Fibroblast of lung (primary cell): ENCODE data around the gene HRAS. TPM values are rescaled to one million over a fixed set of nuclear protein-coding genes. Genes with fewer than 3 reads are reported as not detected.

Source experiments
- DNase-seq, 2 donors: peaks; one replicate each; pipeline versions ENCODE4 v3.0.0 to v3.0.0-alpha.2; 2010; ENCODE audit warnings: low read depth in 2 of 2
- H2AFZ ChIP-seq: 2 replicates; pipeline ENCODE4 v1.5.1; 2012; ENCODE audit warnings: low read length, control low read depth, inconsistent platforms
- H3K27ac ChIP-seq: 2 replicates; pipeline ENCODE4 v1.5.1; 2011; ENCODE audit warnings: low read length, control low read depth; ENCODE audit not compliant: insufficient read depth
- H3K27me3 ChIP-seq: 2 replicates; pipeline ENCODE4 v1.5.1; 2011; ENCODE audit warnings: mild to moderate bottlenecking, low read length; ENCODE audit not compliant: control insufficient read depth, insufficient read depth
- H3K36me3 ChIP-seq: 2 replicates; pipeline ENCODE4 v1.5.1; 2011; ENCODE audit warnings: low read length; ENCODE audit not compliant: control insufficient read depth, insufficient read depth
- H3K4me1 ChIP-seq: 2 replicates; pipeline ENCODE4 v1.5.1; 2011; ENCODE audit warnings: low read length; ENCODE audit not compliant: control insufficient read depth, insufficient read depth; ENCODE audit errors: extremely low read depth
- H3K4me2 ChIP-seq: 2 replicates; pipeline ENCODE4 v1.5.1; 2011; ENCODE audit warnings: low read length, control low read depth; ENCODE audit not compliant: insufficient read depth; ENCODE audit errors: extremely low read depth
- H3K4me3 ChIP-seq, 4 experiments: fragments of 200-600 bp in 1 of 4; sonication (generic) in 1 of 4; replicated peaks in 1 of 4; 2 replicates each; pipeline ENCODE4 v1.5.1; 2011 to 2016; ENCODE audit warnings: low read length in 4 of 4, low read depth in 3 of 4, mild to moderate bottlenecking in 3 of 4, control low read depth in 2 of 4, inconsistent platforms in 1 of 4, mixed read lengths in 1 of 4; ENCODE audit not compliant: insufficient read depth in 1 of 4; ENCODE audit errors: control extremely low read depth in 1 of 4
- H3K79me2 ChIP-seq: 2 replicates; pipeline ENCODE4 v1.5.1; 2012; ENCODE audit warnings: mild to moderate bottlenecking, low read length, inconsistent platforms; ENCODE audit not compliant: control insufficient read depth, insufficient read depth
- H3K9ac ChIP-seq: 2 replicates; pipeline ENCODE4 v1.5.1; 2011; ENCODE audit warnings: mild to moderate bottlenecking, low read length, control low read depth; ENCODE audit not compliant: insufficient read depth
- H3K9me3 ChIP-seq: 2 replicates; pipeline ENCODE4 v1.5.1; 2012; ENCODE audit warnings: low read depth, low read length; ENCODE audit not compliant: control insufficient read depth, insufficient read depth
- H4K20me1 ChIP-seq: 2 replicates; pipeline ENCODE4 v1.5.1; 2011; ENCODE audit warnings: low read length; ENCODE audit not compliant: control insufficient read depth, insufficient read depth; ENCODE audit errors: extremely low read depth
- CTCF ChIP-seq, 2 donors: IDR thresholded peaks in 1 of 2; conservative IDR thresholded peaks in 1 of 2; 1 replicate in 1 of 2; 2 replicates in 1 of 2; pipeline ENCODE4 v1.5.1; 2011 to 2012; ENCODE audit warnings: low read length in 2 of 2, control low read depth in 1 of 2, inconsistent platforms in 1 of 2, low read depth in 1 of 2, mild to moderate bottlenecking in 1 of 2
- EZH2 ChIP-seq: IDR thresholded peaks from 2 replicates; pipeline ENCODE4 v1.5.1; 2012; ENCODE audit warnings: low read length, control low read depth, mild to moderate bottlenecking; ENCODE audit errors: missing control alignments
- polyA plus RNA-seq, 2 donors: library from polyadenylated mRNA; depleted of rRNA in 1 of 2; stranded (reverse) in 1 of 2; unstranded in 1 of 2; fragments of >200 nt; gene quantifications; 2 replicates each; pipeline ENCODE4 v1.2.1, GENCODE V29; 2011 to 2012; ENCODE audit warnings: missing spikeins in 1 of 2
- total RNA-seq: library from RNA; depleted of rRNA; stranded (reverse); fragments of >200 nt; gene quantifications from 2 replicates; pipeline ENCODE4 v1.2.1, GENCODE V29; 2014

HRAS gene
- total and polyA plus RNA-seq, 2 donors (not counting 1 experiment from before 2014, with no cell fraction given) = 51.7 to 58.5 TPM

GRCh38 chr11:577611-577894 lies 42.2 kb upstream of the HRAS start:
- Histone ChIP-seq H3K27me3 (no peaks in the 10 kb centered on the region), H4K20me1 (no peaks in the 10 kb centered on the region), H3K79me2 (peaks cover 55% of the 10 kb centered on the region), H2AFZ (no peak overlapping the region), H3K27ac (peak overlapping the region; percentile 90), H3K4me3 (peak overlapping the region; percentile 76 to 96 (median 95)), H3K9ac (peak overlapping the region; percentile 98), H3K9me3 (no peaks in the 10 kb centered on the region), H3K36me3 (peaks cover 9% of the 10 kb centered on the region), H3K4me1 (peaks cover 3% of the 10 kb centered on the region), H3K4me2 (peak overlapping the region; percentile 95)
- DNase-seq = no peak
- no peak for TF ChIP-seq CTCF (conservative IDR thresholded peaks at IDR 0.05 in 1 of 2, IDR thresholded peaks at IDR 0.05 in 1 of 2; ENCODE audit: low read depth in 1 of 2, low read length in 2 of 2)
- TF ChIP-seq EZH2 = no peak

GRCh38 chr11:576811-577610 lies 41.6 kb upstream of the HRAS start:
- DNase-seq = peak in 1 of 2 donors; percentile 17
- Histone ChIP-seq H3K27me3 (no peaks in the 10 kb centered on the region), H3K4me3 (peak overlapping the region; percentile 76 to 96 (median 95)), H3K79me2 (peaks cover 52% of the 10 kb centered on the region), H3K9ac (peak overlapping the region; percentile 98), H3K27ac (peak overlapping the region; percentile 90), H3K36me3 (peaks cover 7% of the 10 kb centered on the region), H3K4me1 (peaks cover 3% of the 10 kb centered on the region), H3K4me2 (peak overlapping the region; percentile 95), H4K20me1 (no peaks in the 10 kb centered on the region), H2AFZ (no peak overlapping the region), H3K9me3 (no peaks in the 10 kb centered on the region)
- TF ChIP-seq EZH2 (no peak), CTCF (conservative IDR thresholded peaks at IDR 0.05 in 1 of 2, IDR thresholded peaks at IDR 0.05 in 1 of 2; ENCODE audit: low read depth in 1 of 2, low read length in 2 of 2) (no peak)

- H3K36me3 ChIP-seq = peaks cover 3% of the 10 kb centered on the region
- peaks cover 3% of the 10 kb centered on the region for H3K4me1 ChIP-seq
- H3K27ac ChIP-seq = peak within 1 kb of the TSS; percentile 99
- no peak for TF ChIP-seq CTCF (conservative IDR thresholded peaks at IDR 0.05 in 1 of 2, IDR thresholded peaks at IDR 0.05 in 1 of 2; ENCODE audit: low read depth in 1 of 2, low read length in 2 of 2)
- no peak for TF ChIP-seq EZH2
- peak; percentile 93 to 96 for DNase-seq
- H3K4me2 ChIP-seq = peak within 1 kb of the TSS; percentile 97
- no peaks in the 10 kb centered on the region for H4K20me1 ChIP-seq
- no peaks in the 10 kb centered on the region for H3K27me3 ChIP-seq
- H3K9me3 ChIP-seq = no peaks in the 10 kb centered on the region
- H3K4me3 ChIP-seq = peak within 1 kb of the TSS; percentile 76 to 96 (median 95)
- H2AFZ ChIP-seq = peak within 1 kb of the TSS; percentile 97
- H3K9ac ChIP-seq = peak within 1 kb of the TSS; percentile 98
- H3K79me2 ChIP-seq = peaks cover 44% of the 10 kb centered on the region
These were observed 40.8 kb upstream of the HRAS start, which contains the start of gene PHRF1 for GRCh38 chr11:575996-576768. TSS of gene PHRF1 (plus strand) at chr11:576470. CDS start at chr11:581513, 5,043 bp downstream.
